GM21786 (cell line): ENCODE measurements around the gene MOB1B.
"Not testable (repeated sequence)": the region's sequence is repeated elsewhere in the genome, so short reads cannot be mapped to it uniquely, and the experiment has no call there.

ENCODE experiments used
- ATAC-seq: cut with Tn5 transposase; IDR thresholded peaks from one replicate; pipeline ENCODE4 v1.9.1; 2021; ENCODE audit not compliant: unreplicated experiment

Gene MOB1B

GRCh38 chr4:71005025-71005424, 102.9 kb downstream of the MOB1B start:
- not testable (repeated sequence) for ATAC-seq

- peak; percentile 71 for ATAC-seq
These were observed 104.2 kb downstream of the MOB1B start for GRCh38 chr4:71006203-71006907.

- no peak for ATAC-seq
These were observed 106.0 kb downstream of the MOB1B start for GRCh38 chr4:71008196-71008595.

GRCh38 chr4:71009086-71009485, 106.9 kb downstream of the MOB1B start:
- ATAC-seq, result no peak

GRCh38 chr4:71009890-71010588, 107.9 kb downstream of the MOB1B start:
- peak; percentile 50 for ATAC-seq

- no peak for ATAC-seq
These were observed 109.3 kb downstream of the MOB1B start for GRCh38 chr4:71011451-71011850.

GRCh38 chr4:71017391-71017790, 115.2 kb downstream of the MOB1B start:
- ATAC-seq, result not testable (repeated sequence)

- no peak for ATAC-seq
These were observed 118.4 kb downstream of the MOB1B start for GRCh38 chr4:71020611-71021010.

- no peak for ATAC-seq
These were observed 123.5 kb downstream of the MOB1B start for GRCh38 chr4:71025654-71026053.

- no peak for ATAC-seq
These were observed 123.9 kb downstream of the MOB1B start for GRCh38 chr4:71026086-71026485.

GRCh38 chr4:71027611-71028010, 125.4 kb downstream of the MOB1B start:
- no peak for ATAC-seq

GRCh38 chr4:71029504-71029903, 127.3 kb downstream of the MOB1B start:
- ATAC-seq, result no peak

- not testable (repeated sequence) for ATAC-seq
These were observed 129.9 kb downstream of the MOB1B start for GRCh38 chr4:71032106-71032505.
